NCI-H748 treated with DMSO at 0.1 percent for 48 hours (cell line): ENCODE data around the gene ADAMTS2.

ENCODE experiments used
- DNase-seq: peaks from one replicate; lab custom pipeline; 2025; lab: John Stamatoyannopoulos, UW

The ADAMTS2 gene

GRCh38 chr5:179177711-179178575 is 167.3 kb downstream of the ADAMTS2 start:
- no peak for DNase-seq

- DNase-seq: no peak
Observed at GRCh38 chr5:179176571-179177230, 168.6 kb downstream of the ADAMTS2 start.

GRCh38 chr5:179176166-179176565 is 169.1 kb downstream of the ADAMTS2 start:
- no peak for DNase-seq

GRCh38 chr5:179171816-179172745 is 173.2 kb downstream of the ADAMTS2 start:
- DNase-seq: no peak

- no peak for DNase-seq
Observed at GRCh38 chr5:179171251-179171815, 173.9 kb downstream of the ADAMTS2 start.

- DNase-seq: no peak
Observed at GRCh38 chr5:179170606-179171005, 174.7 kb downstream of the ADAMTS2 start.

GRCh38 chr5:179169836-179170235 is 175.4 kb downstream of the ADAMTS2 start:
- DNase-seq: no peak

- DNase-seq: no peak
Observed at GRCh38 chr5:179168664-179169063, 176.6 kb downstream of the ADAMTS2 start.

GRCh38 chr5:179167871-179168451 is 177.3 kb downstream of the ADAMTS2 start:
- no peak for DNase-seq

GRCh38 chr5:179166886-179167841 is 178.1 kb downstream of the ADAMTS2 start:
- DNase-seq: no peak

GRCh38 chr5:179166171-179166885 is 178.9 kb downstream of the ADAMTS2 start:
- no peak for DNase-seq

GRCh38 chr5:179165421-179166170 is 179.7 kb downstream of the ADAMTS2 start:
- no peak for DNase-seq

- no peak for DNase-seq
Observed at GRCh38 chr5:179164331-179165311, 180.6 kb downstream of the ADAMTS2 start.

GRCh38 chr5:179163236-179164155 is 181.8 kb downstream of the ADAMTS2 start:
- no peak for DNase-seq

- no peak for DNase-seq
Observed at GRCh38 chr5:179162351-179163235, 182.7 kb downstream of the ADAMTS2 start.

GRCh38 chr5:179161901-179162300 is 183.4 kb downstream of the ADAMTS2 start:
- no peak for DNase-seq
